ENCODE results near the gene ZNF444. TPM values are rescaled to one million over a fixed set of nuclear protein-coding genes. Genes with fewer than 3 reads are reported as not detected.

The ZNF444 gene
- total RNA-seq, 2 donors from 2014 or later, result 50.2 to 58.8 TPM

DNA sequence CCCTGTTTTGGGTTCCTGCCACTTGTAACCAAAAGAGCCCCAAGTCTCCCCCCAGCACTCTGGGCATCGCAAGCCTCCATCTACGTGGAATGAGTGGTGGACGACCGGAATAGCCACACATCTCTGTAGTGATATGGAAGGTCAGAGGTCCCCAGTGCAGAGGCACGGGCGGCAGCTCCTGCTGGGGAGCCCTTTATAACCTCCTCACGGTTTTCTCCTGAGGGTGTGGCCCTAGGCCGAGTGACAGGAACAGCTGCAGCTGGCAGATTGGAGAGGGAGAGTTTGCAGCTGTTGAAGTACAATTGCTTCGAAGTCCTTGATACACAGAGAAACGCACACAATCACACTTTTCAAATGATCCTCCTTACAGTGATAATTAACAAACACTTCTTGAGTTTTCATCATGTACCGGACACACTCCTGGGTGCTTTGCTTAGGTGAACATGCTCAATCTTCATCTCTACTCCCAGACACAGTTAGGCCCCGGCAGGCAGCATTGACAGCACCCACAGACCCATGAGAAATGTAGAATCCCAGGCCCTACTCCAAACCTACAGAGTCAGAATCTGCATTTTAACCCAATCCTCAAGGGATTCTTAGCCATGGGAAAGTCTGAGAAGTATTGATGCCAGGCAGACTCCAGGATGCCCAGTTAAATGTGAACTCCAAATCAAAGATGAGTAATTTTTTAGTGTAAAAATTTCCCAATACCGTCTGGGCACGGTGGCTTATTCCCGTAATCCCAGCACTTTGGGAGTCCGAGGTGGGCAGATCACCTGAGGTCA is 15.1 kb upstream of the ZNF444 start:
- TF ChIP-seq, protein P1, sequence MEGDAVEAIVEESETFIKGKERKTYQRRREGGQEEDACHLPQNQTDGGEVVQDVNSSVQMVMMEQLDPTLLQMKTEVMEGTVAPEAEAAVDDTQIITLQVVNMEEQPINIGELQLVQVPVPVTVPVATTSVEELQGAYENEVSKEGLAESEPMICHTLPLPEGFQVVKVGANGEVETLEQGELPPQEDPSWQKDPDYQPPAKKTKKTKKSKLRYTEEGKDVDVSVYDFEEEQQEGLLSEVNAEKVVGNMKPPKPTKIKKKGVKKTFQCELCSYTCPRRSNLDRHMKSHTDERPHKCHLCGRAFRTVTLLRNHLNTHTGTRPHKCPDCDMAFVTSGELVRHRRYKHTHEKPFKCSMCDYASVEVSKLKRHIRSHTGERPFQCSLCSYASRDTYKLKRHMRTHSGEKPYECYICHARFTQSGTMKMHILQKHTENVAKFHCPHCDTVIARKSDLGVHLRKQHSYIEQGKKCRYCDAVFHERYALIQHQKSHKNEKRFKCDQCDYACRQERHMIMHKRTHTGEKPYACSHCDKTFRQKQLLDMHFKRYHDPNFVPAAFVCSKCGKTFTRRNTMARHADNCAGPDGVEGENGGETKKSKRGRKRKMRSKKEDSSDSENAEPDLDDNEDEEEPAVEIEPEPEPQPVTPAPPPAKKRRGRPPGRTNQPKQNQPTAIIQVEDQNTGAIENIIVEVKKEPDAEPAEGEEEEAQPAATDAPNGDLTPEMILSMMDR (conservative IDR thresholded peaks at IDR 0.05), result no peak
- Histone ChIP-seq H3K4me3 (ENCODE audit: low read length) (no peak overlapping the region), H3K9ac (ENCODE audit: extremely low read depth, low read length, poor library complexity, severe bottlenecking) (no peak overlapping the region), H3K4me1 (ENCODE audit: control insufficient read depth, insufficient read depth, low read length) (no peaks in the 10 kb centered on the region), H3K9me3 (ENCODE audit: control insufficient read depth, low read length) (no peaks in the 10 kb centered on the region), H3K27me3 (ENCODE audit: control insufficient read depth, insufficient read depth, low read length, poor library complexity, severe bottlenecking) (no peaks in the 10 kb centered on the region), H3K27ac (ENCODE audit: low read depth, low read length) (no peak overlapping the region), H3K36me3 (ENCODE audit: control insufficient read depth, insufficient read depth, low read length) (no peaks in the 10 kb centered on the region)
- Mint-ChIP-seq H3K27me3 (ENCODE audit: insufficient read depth) (no peaks in the 10 kb centered on the region), H3K9me3 (no peaks in the 10 kb centered on the region), H3K36me3 (ENCODE audit: low read depth) (no peaks in the 10 kb centered on the region), H3K4me1 (peaks cover 4% of the 10 kb centered on the region), H3K4me3 (no peak overlapping the region), H3K27ac (no peak overlapping the region)
- WGBS, 2 experiments (ENCODE audit: insufficient coverage in 1 of 2, insufficient read length in 1 of 2), result 86 to 97% methylated on average over 7 to 16 of the region's 16 CpGs
- no peak for DNase-seq

DNA sequence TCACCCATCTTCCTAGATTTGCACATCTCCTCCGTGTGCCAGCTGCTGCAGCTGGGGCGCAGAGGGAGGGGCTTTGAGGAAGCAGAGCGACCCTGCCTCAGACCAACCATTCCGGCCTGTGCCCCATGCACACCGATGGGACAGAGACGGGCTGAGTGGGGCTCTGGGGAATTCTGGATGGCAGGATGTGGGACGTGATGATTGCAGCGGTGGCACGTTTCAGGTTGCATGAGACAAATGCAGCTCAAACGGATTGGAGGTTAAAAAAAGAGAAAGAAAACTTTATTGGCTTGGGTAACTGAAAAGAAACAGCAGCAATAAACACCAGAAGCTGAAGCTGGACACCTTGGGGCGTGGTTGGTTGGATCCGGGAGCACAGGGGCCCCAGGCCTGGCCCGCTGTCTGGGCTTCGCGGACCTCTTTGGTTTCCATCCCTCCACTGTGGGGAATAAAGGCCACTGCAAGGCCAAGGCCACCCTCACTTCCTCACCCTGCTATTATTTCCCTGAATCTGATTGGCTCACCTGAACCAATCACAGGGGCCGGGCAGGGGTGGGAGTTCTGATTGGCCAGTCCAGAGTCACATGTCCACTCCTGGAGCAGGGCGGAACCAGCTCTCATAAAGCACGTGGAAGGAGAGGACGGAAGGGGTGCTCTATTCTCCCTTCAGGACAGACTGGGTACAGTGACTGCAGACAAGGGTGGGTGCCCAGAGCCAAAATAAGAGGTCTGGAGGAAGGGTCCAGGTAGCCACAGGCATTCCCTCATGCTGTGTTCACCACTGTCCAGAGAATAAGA is 13.9 kb upstream of the ZNF444 start:
- DNase-seq, result peak; percentile 61
- no peak overlapping the region for H3K27ac Mint-ChIP-seq
- WGBS, 2 experiments (ENCODE audit: insufficient coverage in 1 of 2, insufficient read length in 1 of 2), result 92 to 96% methylated on average over 18 to 19 of the region's 19 CpGs
- Histone ChIP-seq H3K4me3 (ENCODE audit: low read length) (no peak overlapping the region), H3K27ac (ENCODE audit: low read depth, low read length) (no peak overlapping the region), H3K36me3 (ENCODE audit: control insufficient read depth, insufficient read depth, low read length) (no peaks in the 10 kb centered on the region), H3K9ac (ENCODE audit: extremely low read depth, low read length, poor library complexity, severe bottlenecking) (no peak overlapping the region), H3K9me3 (ENCODE audit: control insufficient read depth, low read length) (no peaks in the 10 kb centered on the region), H3K4me1 (ENCODE audit: control insufficient read depth, insufficient read depth, low read length) (no peaks in the 10 kb centered on the region), H3K27me3 (ENCODE audit: control insufficient read depth, insufficient read depth, low read length, poor library complexity, severe bottlenecking) (no peaks in the 10 kb centered on the region)
- TF ChIP-seq, protein P1 (conservative IDR thresholded peaks at IDR 0.05), result no peak
- no peak overlapping the region for H3K4me3 Mint-ChIP-seq
- no peaks in the 10 kb centered on the region for H3K27me3 Mint-ChIP-seq (ENCODE audit: insufficient read depth)
- H3K4me1 Mint-ChIP-seq, result peaks cover under 1% of the 10 kb centered on the region
- H3K9me3 Mint-ChIP-seq, result no peaks in the 10 kb centered on the region
- no peaks in the 10 kb centered on the region for H3K36me3 Mint-ChIP-seq (ENCODE audit: low read depth)

DNA sequence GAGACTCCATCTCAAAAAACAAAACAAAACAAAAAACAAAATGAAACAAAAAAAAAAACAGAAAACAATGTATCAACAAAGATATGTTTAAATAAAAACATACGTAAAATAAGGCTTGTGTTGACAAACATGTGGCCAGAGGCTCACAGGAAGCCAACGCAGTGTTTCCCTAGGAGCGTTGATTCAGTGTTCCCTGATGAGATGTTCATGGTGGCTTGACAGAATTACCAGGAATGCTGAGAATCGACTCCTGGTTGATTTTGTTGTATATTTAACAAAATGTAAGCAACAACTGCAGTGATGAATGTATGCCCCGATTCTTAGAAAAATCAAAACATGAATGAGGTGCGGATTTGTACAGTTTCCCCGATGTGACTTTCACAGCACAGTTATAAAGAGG is 11.1 kb upstream of the ZNF444 start:
- TF ChIP-seq, protein P1 (conservative IDR thresholded peaks at IDR 0.05), result no peak
- Mint-ChIP-seq H3K4me1 (peaks cover 7% of the 10 kb centered on the region), H3K27ac (no peak overlapping the region), H3K9me3 (no peaks in the 10 kb centered on the region), H3K4me3 (no peak overlapping the region), H3K27me3 (ENCODE audit: insufficient read depth) (no peaks in the 10 kb centered on the region), H3K36me3 (ENCODE audit: low read depth) (no peaks in the 10 kb centered on the region)
- Histone ChIP-seq H3K36me3 (ENCODE audit: control insufficient read depth, insufficient read depth, low read length) (no peaks in the 10 kb centered on the region), H3K27ac (ENCODE audit: low read depth, low read length) (no peak overlapping the region), H3K4me3 (ENCODE audit: low read length) (no peak overlapping the region), H3K9me3 (ENCODE audit: control insufficient read depth, low read length) (no peaks in the 10 kb centered on the region), H3K27me3 (ENCODE audit: control insufficient read depth, insufficient read depth, low read length, poor library complexity, severe bottlenecking) (no peaks in the 10 kb centered on the region), H3K9ac (ENCODE audit: extremely low read depth, low read length, poor library complexity, severe bottlenecking) (no peak overlapping the region), H3K4me1 (ENCODE audit: control insufficient read depth, insufficient read depth, low read length) (no peaks in the 10 kb centered on the region)
- DNase-seq, result no peak
- WGBS, 2 experiments (ENCODE audit: insufficient coverage in 1 of 2, insufficient read length in 1 of 2), result 92 to 94% methylated on average over 7 of the region's 7 CpGs
